Germinal center (tissue), 1 donor: ENCODE measurements around the gene CLSTN1.

Source experiments
- DNase-seq: peaks from one replicate; pipeline ENCODE4 v3.0.0; 2012; ENCODE audit warnings: mixed read lengths, low spot score

Gene CLSTN1

DNA sequence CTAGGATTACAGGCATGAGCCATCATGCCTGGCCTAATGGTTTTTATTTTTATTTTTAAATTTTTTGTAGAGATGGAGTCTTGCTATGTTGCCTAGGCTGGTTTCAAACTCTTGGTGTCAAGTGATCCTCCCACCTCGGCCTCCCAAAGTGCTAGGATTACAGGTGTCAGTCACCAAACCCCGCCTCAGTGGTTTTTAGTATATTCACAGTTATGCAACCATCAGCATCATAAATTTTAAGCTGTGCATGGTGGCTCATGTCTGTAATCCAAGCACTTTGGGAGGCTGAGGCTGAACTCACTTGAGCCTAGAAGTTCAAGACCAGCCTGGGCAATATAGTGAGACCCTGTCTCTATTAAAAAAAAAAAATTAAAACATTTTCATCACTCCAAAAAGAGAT is 143.7 kb downstream of the CLSTN1 start:
- no peak for DNase-seq
